Activated CD8-positive, alpha-beta memory T cell treated with anti-CD3 and anti-CD28 coated beads, Interleukin-2, amount 10 ng/mL, durations not matched to agents 7 days and 5 days (primary cell): ENCODE data around the gene SHISA5. TPM values are rescaled to one million over a fixed set of nuclear protein-coding genes. Genes with fewer than 3 reads are reported as not detected.

ENCODE experiments used
- ATAC-seq: fragments of 150-1000 bp; cut with Tn5 transposase; one replicate; pipeline ENCODE4 v1.10.0; 2021; ENCODE audit warnings: moderate library complexity
- CTCF ChIA-PET: fragments of 350-600 bp; sonication (Branson Sonifier 250); formaldehyde crosslinking; loops from one replicate; lab custom pipeline; 2021; ENCODE audit warnings: antibody characterized with exemption; lab: Charles Lee
- DNase-seq: peaks from one replicate; pipeline ENCODE4 v3.0.0-alpha.2; 2020
- H3K27ac Mint-ChIP-seq: one replicate; pipeline ENCODE4 v1.8.0; 2021; ENCODE audit warnings: mild to moderate bottlenecking, mixed read lengths
- H3K27me3 Mint-ChIP-seq: one replicate; pipeline ENCODE4 v1.8.0; 2021; ENCODE audit warnings: mixed read lengths
- H3K36me3 Mint-ChIP-seq: one replicate; pipeline ENCODE4 v1.8.0; 2021; ENCODE audit warnings: mild to moderate bottlenecking, mixed read lengths
- H3K4me1 Mint-ChIP-seq: one replicate; pipeline ENCODE4 v1.8.0; 2021; ENCODE audit warnings: mixed read lengths
- H3K4me3 Mint-ChIP-seq: one replicate; pipeline ENCODE4 v1.8.0; 2021; ENCODE audit warnings: mild to moderate bottlenecking, moderate library complexity, mixed read lengths
- H3K9me3 Mint-ChIP-seq: one replicate; pipeline ENCODE4 v1.8.0; 2022; ENCODE audit warnings: low read depth, mixed read lengths
- microRNA-seq: library from miRNA; unstranded; fragments of <30 nt; microRNA quantifications from one replicate; pipeline ENCODE4 v1.2.0, GENCODE V29; 2022
- total RNA-seq, 2 experiments: library from RNA; stranded (reverse); gene quantifications; one replicate each; pipeline ENCODE4 v1.2.3, GENCODE V29; 2021

The SHISA5 gene
- total RNA-seq, 2 experiments from 2014 or later = 198 to 313 TPM

- CTCF ChIA-PET = interaction anchor here (2.7 kb wide), 1 partner anchor 15 kb away, joined by 10 read pairs; no protein-coding TSS in a partner anchor
- Mint-ChIP-seq H3K4me3 (no peak overlapping the region), H3K9me3 (no peaks in the 10 kb centered on the region), H3K27me3 (no peaks in the 10 kb centered on the region), H3K36me3 (no peaks in the 10 kb centered on the region), H3K4me1 (no peaks in the 10 kb centered on the region), H3K27ac (no peak overlapping the region)
- ATAC-seq (no peak), DNase-seq (no peak)
These were observed 83.4 kb downstream of the SHISA5 start for GRCh38 chr3:48420561-48420960.

DNA sequence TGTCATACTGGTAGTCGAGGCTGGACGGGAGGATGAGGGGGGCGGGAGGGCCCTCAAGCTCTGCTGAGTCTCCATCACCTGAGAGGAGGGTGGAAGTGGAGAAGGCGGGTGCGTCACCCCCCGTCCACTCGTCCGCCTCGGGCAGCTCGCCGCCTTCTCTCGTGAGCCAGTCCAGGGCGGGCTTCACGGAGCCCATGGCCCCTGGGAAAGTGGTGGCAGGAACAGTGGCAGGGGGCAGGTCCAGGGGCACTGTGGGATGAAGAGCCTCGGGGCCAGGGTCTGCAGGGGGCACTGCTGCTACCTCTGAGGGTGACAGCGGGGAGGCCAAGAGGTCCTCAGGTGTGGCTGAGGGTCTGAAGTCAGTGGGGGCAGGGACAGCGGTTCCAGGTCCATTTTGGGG, 84.4 kb downstream of the SHISA5 start:
- H3K4me3 Mint-ChIP-seq = no peak overlapping the region
- ATAC-seq = no peak
- no peak overlapping the region for H3K27ac Mint-ChIP-seq
- no peak for DNase-seq
- H3K4me1 Mint-ChIP-seq = no peaks in the 10 kb centered on the region
- H3K27me3 Mint-ChIP-seq = no peaks in the 10 kb centered on the region
- CTCF ChIA-PET = interaction anchor here (1.2 to 2.7 kb wide), 2 partner anchors 12 to 16 kb away, joined by 3 to 10 read pairs; no protein-coding TSS in a partner anchor
- H3K36me3 Mint-ChIP-seq = no peaks in the 10 kb centered on the region
- no peaks in the 10 kb centered on the region for H3K9me3 Mint-ChIP-seq

- Mint-ChIP-seq H3K27ac (no peak overlapping the region), H3K4me1 (no peaks in the 10 kb centered on the region), H3K27me3 (no peaks in the 10 kb centered on the region), H3K36me3 (no peaks in the 10 kb centered on the region), H3K9me3 (no peaks in the 10 kb centered on the region), H3K4me3 (no peak overlapping the region)
- CTCF ChIA-PET = interaction anchor here (0.9 to 2.7 kb wide), 4 partner anchors 11 to 19 kb away, joined by 3 to 10 read pairs (median 5); no protein-coding TSS in a partner anchor
- ATAC-seq = no peak
- no peak for DNase-seq
These were observed 84.8 kb downstream of the SHISA5 start for GRCh38 chr3:48419149-48419548.

DNA sequence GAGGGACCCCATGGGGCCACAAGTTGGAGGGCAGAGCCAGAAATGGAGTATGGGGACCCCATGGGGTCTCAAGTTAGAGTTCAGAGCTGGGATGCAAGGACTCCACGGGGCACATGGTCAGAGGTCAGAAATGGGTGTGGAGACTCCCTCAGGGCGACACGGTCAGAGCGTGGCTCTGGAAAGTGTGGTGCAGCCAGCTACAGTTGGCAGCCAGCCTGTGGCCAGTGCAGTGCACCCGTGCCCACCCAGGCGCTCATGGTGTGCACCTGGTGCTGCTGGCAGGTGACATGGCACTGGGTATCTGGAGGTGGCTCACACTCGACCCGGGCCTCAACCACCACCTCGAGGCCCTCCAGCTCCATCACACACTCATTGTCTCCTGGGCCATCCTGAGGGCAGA, 85.3 kb downstream of the SHISA5 start:
- Mint-ChIP-seq H3K27ac (no peak overlapping the region), H3K4me1 (no peaks in the 10 kb centered on the region), H3K36me3 (no peaks in the 10 kb centered on the region), H3K27me3 (no peaks in the 10 kb centered on the region), H3K4me3 (no peak overlapping the region), H3K9me3 (no peaks in the 10 kb centered on the region)
- ATAC-seq = no peak
- no peak for DNase-seq
- CTCF ChIA-PET = interaction anchor here (0.9 to 2.7 kb wide), 4 partner anchors 11 to 18 kb away, joined by 3 to 10 read pairs (median 5); no protein-coding TSS in a partner anchor

DNA sequence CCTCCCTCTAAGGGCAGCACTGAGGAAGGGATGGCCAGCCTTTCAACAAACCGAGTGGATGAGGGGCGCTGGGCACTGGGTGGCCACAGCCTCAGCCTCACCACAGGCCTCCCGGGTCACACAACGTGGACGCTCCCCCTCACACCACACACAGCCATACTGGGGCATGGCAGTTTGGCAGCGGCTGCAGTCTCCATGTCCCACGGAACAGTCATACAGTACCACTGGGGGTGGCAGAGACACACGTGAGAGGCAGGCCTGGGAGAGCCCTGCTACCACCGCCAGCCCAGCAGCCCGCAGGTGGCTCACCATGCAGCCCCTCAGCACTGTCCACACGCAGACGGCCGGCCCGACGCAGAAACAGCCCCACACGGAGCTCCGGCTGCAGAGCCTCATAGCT, 85.8 kb downstream of the SHISA5 start:
- Mint-ChIP-seq H3K27ac (no peak overlapping the region), H3K4me1 (no peaks in the 10 kb centered on the region), H3K9me3 (no peaks in the 10 kb centered on the region), H3K36me3 (no peaks in the 10 kb centered on the region), H3K27me3 (no peaks in the 10 kb centered on the region), H3K4me3 (no peak overlapping the region)
- CTCF ChIA-PET = interaction anchor here (0.9 to 2.7 kb wide), 3 partner anchors 16 to 18 kb away, joined by 3 to 10 read pairs (median 7); no protein-coding TSS in a partner anchor
- no peak for ATAC-seq
- no peak for DNase-seq

Small RNA genes lying within 50 kb of the gene (microRNA-seq; reads per million reads assigned to microRNA genes)
- not detected for gene MIR6823

Other genes starting within 250 kb of the SHISA5 start
- 10 to 100 TPM; 26.3 to 34.5 TPM for gene NME6, start 202.8 kb downstream of the SHISA5 start, total RNA-seq
- gene SPINK8, start 170.5 kb downstream of the SHISA5 start, total RNA-seq = not detected
- gene FBXW12, start 132.0 kb downstream of the SHISA5 start, total RNA-seq = not detected
- gene PLXNB1, start 74.1 kb downstream of the SHISA5 start, total RNA-seq = 1 to 10 TPM; 1.8 to 4.0 TPM
- 10 to 100 TPM; 18.4 to 21.9 TPM for gene CCDC51, start 64.1 kb downstream of the SHISA5 start, total RNA-seq
- 100 to 1,000 TPM; 219 to 298 TPM for gene TMA7, start 63.9 kb downstream of the SHISA5 start, total RNA-seq
- gene ATRIP, start 57.4 kb downstream of the SHISA5 start, total RNA-seq = 10 to 100 TPM; 20.9 to 21.2 TPM
- 10 to 100 TPM; 12.2 to 26.9 TPM for gene PFKFB4, start 52.6 kb upstream of the SHISA5 start, total RNA-seq
- gene UCN2, start 59.6 kb upstream of the SHISA5 start, total RNA-seq = not detected
- 1 to 10 TPM; 1.1 TPM for gene COL7A1, start 91.2 kb upstream of the SHISA5 start, total RNA-seq
- gene UQCRC1, start 105.5 kb upstream of the SHISA5 start, total RNA-seq = 100 to 1,000 TPM; 201 to 220 TPM
- gene TMEM89, start 117.6 kb upstream of the SHISA5 start, total RNA-seq = under 1 TPM in 1 of 2 experiments, not detected in 1; 0.73 TPM
- gene SLC26A6, start 131.3 kb upstream of the SHISA5 start, total RNA-seq = 10 to 100 TPM; 44.9 to 59.0 TPM
- 10 to 100 TPM; 20.9 to 24.0 TPM for gene CELSR3, start 158.7 kb upstream of the SHISA5 start, total RNA-seq
- gene NCKIPSD, start 181.7 kb upstream of the SHISA5 start, total RNA-seq = 10 to 100 TPM; 33.4 to 43.0 TPM
- 10 to 100 TPM; 65.3 to 69.7 TPM for gene IP6K2, start 213.0 kb upstream of the SHISA5 start, total RNA-seq